BE2C (cell line): ENCODE data around the gene APOM.
A peak's percentile ranks its signal among the peaks of the same experiment; 100 is the strongest.

Experiments used
- DNase-seq: peaks from one replicate; pipeline ENCODE4 v3.0.0-alpha.2; 2020
- H3K27me3 ChIP-seq: fragments of 250-450 bp; sonication (Bioruptor Pico); 2 replicates; pipeline ENCODE4 v1.5.1; 2020; ENCODE audit warnings: mild to moderate bottlenecking
- H3K36me3 ChIP-seq: fragments of 250-450 bp; sonication (Bioruptor Pico); 2 replicates; pipeline ENCODE4 v1.5.1; 2020; ENCODE audit warnings: mild to moderate bottlenecking
- H3K4me1 ChIP-seq: fragments of 250-450 bp; sonication (Bioruptor Pico); 2 replicates; pipeline ENCODE4 v1.5.1; 2020
- H3K4me3 ChIP-seq: 2 replicates; pipeline ENCODE4 v1.5.1; 2011; ENCODE audit warnings: low read depth, low read length
- H3K9me3 ChIP-seq: fragments of 250-450 bp; sonication (Bioruptor Pico); 2 replicates; pipeline ENCODE4 v1.5.1; 2020
- CTCF ChIP-seq: IDR thresholded peaks from 2 replicates; pipeline ENCODE4 v1.5.1; 2012; ENCODE audit warnings: mild to moderate bottlenecking, low read depth, low read length

Gene APOM

GRCh38 chr6:31697555-31697954 is 41.9 kb downstream of the APOM start:
- no peak overlapping the region for H3K4me3 ChIP-seq
- no peaks in the 10 kb centered on the region for H3K27me3 ChIP-seq
- no peaks in the 10 kb centered on the region for H3K4me1 ChIP-seq
- DNase-seq, result no peak
- no peaks in the 10 kb centered on the region for H3K9me3 ChIP-seq
- TF ChIP-seq CTCF, result no peak
- no peaks in the 10 kb centered on the region; the same call in none of the 2 replicates for H3K36me3 ChIP-seq

- no peak overlapping the region for H3K4me3 ChIP-seq
- no peaks in the 10 kb centered on the region for H3K9me3 ChIP-seq
- H3K36me3 ChIP-seq, result no peaks in the 10 kb centered on the region; the same call in none of the 2 replicates
- H3K27me3 ChIP-seq, result no peaks in the 10 kb centered on the region
- TF ChIP-seq CTCF, result no peak
- no peaks in the 10 kb centered on the region for H3K4me1 ChIP-seq
- DNase-seq, result no peak
These were observed 45.2 kb downstream of the APOM start for GRCh38 chr6:31700740-31701401.

- Histone ChIP-seq H3K36me3 (no peaks in the 10 kb centered on the region; the same call in 1 of the 2 replicates), H3K4me3 (peak overlapping the region; percentile 97), H3K4me1 (no peaks in the 10 kb centered on the region), H3K9me3 (no peaks in the 10 kb centered on the region), H3K27me3 (no peaks in the 10 kb centered on the region)
- no peak for TF ChIP-seq CTCF
- peak; percentile 51 for DNase-seq
These were observed 46.1 kb downstream of the APOM start for GRCh38 chr6:31701666-31702404.

- no peak for TF ChIP-seq CTCF
- no peaks in the 10 kb centered on the region; the same call in 1 of the 2 replicates for H3K36me3 ChIP-seq
- DNase-seq, result no peak
- peak overlapping the region; percentile 97 for H3K4me3 ChIP-seq
- no peaks in the 10 kb centered on the region for H3K4me1 ChIP-seq
- H3K9me3 ChIP-seq, result no peaks in the 10 kb centered on the region
- H3K27me3 ChIP-seq, result no peaks in the 10 kb centered on the region
These were observed 46.7 kb downstream of the APOM start for GRCh38 chr6:31702405-31702818.

- Histone ChIP-seq H3K36me3 (no peaks in the 10 kb centered on the region; the same call in 1 of the 2 replicates), H3K9me3 (no peaks in the 10 kb centered on the region), H3K27me3 (no peaks in the 10 kb centered on the region), H3K4me1 (no peaks in the 10 kb centered on the region), H3K4me3 (peak within 1 kb of the TSS; percentile 97)
- no peak for TF ChIP-seq CTCF
- peak; percentile 99 for DNase-seq
These were observed 47.4 kb downstream of the APOM start, which contains the start of gene ABHD16A for GRCh38 chr6:31702819-31703716. Gene ABHD16A (minus strand): TSS chr6:31703324. CDS start chr6:31703281, 43 bp downstream.
